HFF-Myc (cell line): ENCODE results near the gene GLRA2.
"Not testable (repeated sequence)": the region's sequence is repeated elsewhere in the genome, so short reads cannot be mapped to it uniquely, and the experiment has no call there.

Source experiments
- DNase-seq: peaks from one replicate; pipeline ENCODE4 v3.0.0-alpha.2; 2011; ENCODE audit warnings: low read depth; ENCODE audit errors: extremely low read depth
- H3K4me3 ChIP-seq: replicated peaks from 2 replicates; pipeline ENCODE4 v1.5.1; 2011; ENCODE audit warnings: low read depth, mild to moderate bottlenecking, control low read depth, low read length
- CTCF ChIP-seq: IDR thresholded peaks from 2 replicates; pipeline ENCODE4 v1.5.1; 2012; ENCODE audit warnings: mild to moderate bottlenecking, low read depth, low read length, control low read depth; ENCODE audit errors: missing control alignments

Gene GLRA2

GRCh38 chrX:14590216-14590615 is 60.9 kb downstream of the GLRA2 start:
- no peak overlapping the region for H3K4me3 ChIP-seq
- TF ChIP-seq CTCF, result no peak
- no peak for DNase-seq

- no peak for DNase-seq
- no peak overlapping the region for H3K4me3 ChIP-seq
- no peak for TF ChIP-seq CTCF
Observed at GRCh38 chrX:14590693-14591424, 61.5 kb downstream of the GLRA2 start.

- no peak for DNase-seq
- no peak overlapping the region for H3K4me3 ChIP-seq
- no peak for TF ChIP-seq CTCF
Observed at GRCh38 chrX:14591976-14592375, 62.6 kb downstream of the GLRA2 start.

GRCh38 chrX:14594521-14594920 is 65.2 kb downstream of the GLRA2 start:
- DNase-seq, result no peak
- H3K4me3 ChIP-seq, result no peak overlapping the region
- no peak for TF ChIP-seq CTCF

- no peak for DNase-seq
- H3K4me3 ChIP-seq, result no peak overlapping the region
- no peak for TF ChIP-seq CTCF
Observed at GRCh38 chrX:14598330-14598729, 69.0 kb downstream of the GLRA2 start.

- no peak for TF ChIP-seq CTCF
- no peak overlapping the region for H3K4me3 ChIP-seq
- no peak for DNase-seq
Observed at GRCh38 chrX:14607446-14607985, 78.2 kb downstream of the GLRA2 start.

DNA sequence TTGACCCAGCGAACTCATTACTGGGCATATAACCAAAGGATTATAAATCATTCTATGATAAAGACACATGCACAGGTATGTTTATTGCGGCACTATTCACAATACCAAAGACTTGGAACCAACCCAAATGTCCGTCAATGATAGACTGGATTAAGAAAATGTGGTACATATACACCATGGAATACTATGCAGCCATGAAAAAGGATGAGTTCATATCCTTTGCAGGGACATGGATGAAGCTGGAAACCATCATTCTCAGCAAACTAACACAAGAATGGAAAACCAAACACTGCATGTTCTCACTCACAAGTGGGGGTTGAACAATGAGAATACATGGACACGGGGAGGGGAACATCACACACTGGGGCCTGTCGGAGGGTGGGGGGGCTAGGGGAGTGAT is 83.1 kb downstream of the GLRA2 start:
- not testable (repeated sequence) for H3K4me3 ChIP-seq, DNase-seq
